ENCODE results near the gene BRD7. TPM values are rescaled to one million over a fixed set of nuclear protein-coding genes. Genes with fewer than 3 reads are reported as not detected.

Gene BRD7
- total and polyA plus RNA-seq, 3 donors from 2014 or later, result 79.2 to 110 (median 96.0) TPM

- intact Hi-C loops (cut with DNase I; ENCODE audit: low total_unique reads), result no loop called here
- no peaks in the 10 kb centered on the region for H3K9me3 ChIP-seq
- no peaks in the 10 kb centered on the region for H3K27me3 ChIP-seq
- peaks cover 5% of the 10 kb centered on the region for H3K4me1 ChIP-seq
- 89 to 93% methylated on average over 8 to 12 of the region's 12 CpGs for WGBS, 2 donors
- TF ChIP-seq CTCF (IDR thresholded peaks at IDR 0.05) (no peak), POLR2A (IDR thresholded peaks at IDR 0.05) (no peak)
- H3K4me3 ChIP-seq, result no peak overlapping the region
- H3K27ac ChIP-seq, result no peak overlapping the region
- DNase-seq, result no peak
- no peaks in the 10 kb centered on the region for H3K36me3 ChIP-seq (ENCODE audit: low read depth, missing control alignments)
These were observed 98.8 kb downstream of the BRD7 start for GRCh38 chr16:50269769-50270509.

GRCh38 chr16:50269061-50269705 lies 99.6 kb downstream of the BRD7 start:
- DNase-seq, result no peak
- TF ChIP-seq CTCF (IDR thresholded peaks at IDR 0.05) (no peak), POLR2A (IDR thresholded peaks at IDR 0.05) (no peak)

GRCh38 chr16:50268352-50268751 lies 100.4 kb downstream of the BRD7 start:
- H3K27ac ChIP-seq, result no peak overlapping the region
- H3K9me3 ChIP-seq, result no peaks in the 10 kb centered on the region
- no peaks in the 10 kb centered on the region for H3K27me3 ChIP-seq
- 68 to 80% methylated on average over 5 of the region's 5 CpGs for WGBS, 2 donors
- intact Hi-C loops (cut with DNase I; ENCODE audit: low total_unique reads), result no loop called here
- H3K4me3 ChIP-seq, result no peak overlapping the region
- TF ChIP-seq CTCF (IDR thresholded peaks at IDR 0.05) (no peak), POLR2A (IDR thresholded peaks at IDR 0.05) (no peak)
- no peak for DNase-seq
- H3K4me1 ChIP-seq, result peaks cover 5% of the 10 kb centered on the region
- no peaks in the 10 kb centered on the region for H3K36me3 ChIP-seq (ENCODE audit: low read depth, missing control alignments)

More at GRCh38 chr16:50269061-50269705, 99.6 kb downstream of the BRD7 start:
- H3K4me3 ChIP-seq, result no peak overlapping the region
- H3K4me1 ChIP-seq, result peaks cover 5% of the 10 kb centered on the region
- no peaks in the 10 kb centered on the region for H3K27me3 ChIP-seq
- no peaks in the 10 kb centered on the region for H3K36me3 ChIP-seq (ENCODE audit: low read depth, missing control alignments)
- 96 to 99% methylated on average over 8 to 13 of the region's 13 CpGs for WGBS, 2 donors
- intact Hi-C loops (cut with DNase I; ENCODE audit: low total_unique reads), result no loop called here
- H3K27ac ChIP-seq, result no peak overlapping the region
- no peaks in the 10 kb centered on the region for H3K9me3 ChIP-seq

GRCh38 chr16:50267651-50268050 lies 101.1 kb downstream of the BRD7 start:
- Histone ChIP-seq H3K4me3 (no peak overlapping the region), H3K27ac (no peak overlapping the region), H3K9me3 (no peaks in the 10 kb centered on the region), H3K4me1 (peaks cover 5% of the 10 kb centered on the region), H3K27me3 (no peaks in the 10 kb centered on the region), H3K36me3 (ENCODE audit: low read depth, missing control alignments) (no peaks in the 10 kb centered on the region)
- WGBS, 2 donors, result 47 to 67% methylated on average over 3 of the region's 3 CpGs
- intact Hi-C loops (cut with DNase I; ENCODE audit: low total_unique reads), result no loop called here
- TF ChIP-seq POLR2A (IDR thresholded peaks at IDR 0.05) (no peak), CTCF (IDR thresholded peaks at IDR 0.05) (no peak)
- no peak for DNase-seq

All from testis (tissue), 3 donors.